Activated T-helper 1 cell treated with Interleukin-2 at 50 U/mL for 16 hours (primary cell): ENCODE results near the gene MCC.
A peak's percentile ranks its signal among the peaks of the same experiment; 100 is the strongest.

Experiments used
- DNase-seq: peaks from one replicate; pipeline ENCODE4 v3.0.0-alpha.2; 2020; ENCODE audit warnings: low read depth

Gene MCC

GRCh38 chr5:113317636-113318035 is 170.6 kb downstream of the MCC start:
- no peak for DNase-seq

- no peak for DNase-seq
Observed at GRCh38 chr5:113311301-113311700, 177.0 kb downstream of the MCC start.

GRCh38 chr5:113302120-113302519 is 186.1 kb downstream of the MCC start:
- no peak for DNase-seq

GRCh38 chr5:113299591-113299990 is 188.7 kb downstream of the MCC start:
- no peak for DNase-seq

GRCh38 chr5:113296676-113297075 is 191.6 kb downstream of the MCC start:
- no peak for DNase-seq

- no peak for DNase-seq
Observed at GRCh38 chr5:113295111-113295539, 193.1 kb downstream of the MCC start.

- peak; percentile 53 for DNase-seq
Observed at GRCh38 chr5:113294311-113295110, 193.7 kb downstream of the MCC start.

GRCh38 chr5:113293975-113294310 is 194.3 kb downstream of the MCC start:
- no peak for DNase-seq

- DNase-seq = no peak
Observed at GRCh38 chr5:113293068-113293974, 194.9 kb downstream of the MCC start.

GRCh38 chr5:113292462-113292861 is 195.8 kb downstream of the MCC start:
- DNase-seq = no peak

- no peak for DNase-seq
Observed at GRCh38 chr5:113283558-113283957, 204.7 kb downstream of the MCC start.

- no peak for DNase-seq
Observed at GRCh38 chr5:113282472-113282871, 205.8 kb downstream of the MCC start.

GRCh38 chr5:113281194-113281593 is 207.1 kb downstream of the MCC start:
- DNase-seq = no peak

GRCh38 chr5:113280541-113280940 is 207.7 kb downstream of the MCC start:
- DNase-seq = no peak

- no peak for DNase-seq
Observed at GRCh38 chr5:113278976-113279375, 209.3 kb downstream of the MCC start.

- no peak for DNase-seq
Observed at GRCh38 chr5:113276493-113276892, 211.8 kb downstream of the MCC start.

GRCh38 chr5:113276001-113276400 is 212.3 kb downstream of the MCC start:
- DNase-seq = no peak

GRCh38 chr5:113274836-113275414 is 213.3 kb downstream of the MCC start:
- no peak for DNase-seq

- no peak for DNase-seq
Observed at GRCh38 chr5:113273948-113274347, 214.3 kb downstream of the MCC start.

- DNase-seq = no peak
Observed at GRCh38 chr5:113271745-113272454, 216.4 kb downstream of the MCC start.

GRCh38 chr5:113271015-113271414 is 217.2 kb downstream of the MCC start:
- DNase-seq = no peak

GRCh38 chr5:113270086-113270485 is 218.2 kb downstream of the MCC start:
- no peak for DNase-seq
